Calu3 (cell line): ENCODE data around the gene PDGFRB. TPM values are rescaled to one million over a fixed set of nuclear protein-coding genes. Genes with fewer than 3 reads are reported as not detected.

Source experiments
- BruUV-seq: library from RNA; stranded (reverse); fragments of 400-500 nt; replicated peaks from 2 replicates; lab custom pipeline; 2021; lab: Mats Ljungman, UMichigan
- CTCF ChIA-PET: fragments of 300-600 bp; sonication (Branson Sonifier 250); formaldehyde crosslinking; loops from one replicate; lab custom pipeline; 2022; ENCODE audit warnings: antibody characterized with exemption; lab: Charles Lee
- DNase-seq: peaks from one replicate; pipeline ENCODE4 v3.0.0; 2022
- H3K27ac Mint-ChIP-seq: one replicate; pipeline ENCODE4 v1.8.0; 2022; ENCODE audit warnings: mixed read lengths; ENCODE audit not compliant: unreplicated experiment
- H3K27me3 Mint-ChIP-seq: one replicate; pipeline ENCODE4 v1.8.0; 2022; ENCODE audit warnings: mixed read lengths; ENCODE audit not compliant: unreplicated experiment
- H3K36me3 Mint-ChIP-seq: one replicate; pipeline ENCODE4 v1.8.0; 2022; ENCODE audit warnings: mild to moderate bottlenecking, moderate library complexity, mixed read lengths; ENCODE audit not compliant: insufficient read depth, unreplicated experiment
- H3K4me1 Mint-ChIP-seq: one replicate; pipeline ENCODE4 v1.8.0; 2022; ENCODE audit warnings: mild to moderate bottlenecking, low read depth, mixed read lengths; ENCODE audit not compliant: unreplicated experiment
- H3K4me3 Mint-ChIP-seq: one replicate; pipeline ENCODE4 v1.8.0; 2022; ENCODE audit warnings: mild to moderate bottlenecking, low read depth, moderate library complexity, mixed read lengths; ENCODE audit not compliant: unreplicated experiment
- H3K9me3 Mint-ChIP-seq: one replicate; pipeline ENCODE4 v1.8.0; 2022; ENCODE audit warnings: low read depth, mixed read lengths; ENCODE audit not compliant: unreplicated experiment
- intact Hi-C: fragments of 100-400 bp; cut with micrococcal nuclease; formaldehyde crosslinking; loops from one replicate; pipeline ENCODE4 v1.10.0; 2022; ENCODE audit not compliant: unreplicated experiment
- total RNA-seq: library from RNA; stranded (reverse); gene quantifications from 2 replicates; pipeline ENCODE4 v1.2.3, GENCODE V29; 2022
- TF ChIP-seq, protein P1 (sequence below): fragments of 200-600 bp; IDR thresholded peaks from one replicate; pipeline ENCODE4 v1.8.0; 2022; ENCODE audit warnings: antibody characterized with exemption; ENCODE audit not compliant: unreplicated experiment

Gene PDGFRB
- total RNA-seq, 1 experiment from 2014 or later: not detected

DNA sequence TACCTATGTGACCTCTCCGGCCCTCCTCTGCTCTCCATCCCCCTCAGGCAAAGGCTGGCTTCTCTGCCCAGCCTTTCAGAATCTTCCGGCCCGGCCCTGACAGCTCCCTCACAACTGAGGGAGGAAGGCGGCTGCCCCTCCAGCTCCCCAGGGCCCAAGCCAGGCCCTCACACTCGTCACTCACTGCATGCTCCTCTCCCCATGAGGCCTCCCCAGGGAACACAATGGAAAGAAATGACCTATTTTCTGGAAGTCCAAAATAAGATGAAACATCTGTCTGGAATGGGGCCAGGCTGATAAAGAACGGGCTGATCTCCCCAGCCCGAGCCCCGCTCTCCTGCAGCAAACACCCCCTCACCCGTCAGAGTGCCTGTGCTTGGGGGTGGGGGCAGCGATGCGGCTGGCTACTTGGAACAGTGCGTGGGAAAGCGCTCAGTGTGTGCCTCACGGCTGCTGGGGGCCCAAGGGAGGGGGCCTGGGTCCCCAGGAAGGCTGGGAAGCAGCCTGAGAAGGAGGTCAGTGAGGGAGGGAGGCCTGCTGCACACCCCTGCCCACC, 11.3 kb downstream of the PDGFRB start:
- peaks cover 8% of the 10 kb centered on the region for H3K4me1 Mint-ChIP-seq
- no peak for DNase-seq
- H3K9me3 Mint-ChIP-seq: no peaks in the 10 kb centered on the region
- CTCF ChIA-PET: interaction anchor here (0.6 kb wide), 1 partner anchor 77 kb away, joined by 3 read pairs; no protein-coding TSS in a partner anchor
- H3K4me3 Mint-ChIP-seq: no peak overlapping the region
- intact Hi-C loops: no loop called here
- TF ChIP-seq, protein P1, sequence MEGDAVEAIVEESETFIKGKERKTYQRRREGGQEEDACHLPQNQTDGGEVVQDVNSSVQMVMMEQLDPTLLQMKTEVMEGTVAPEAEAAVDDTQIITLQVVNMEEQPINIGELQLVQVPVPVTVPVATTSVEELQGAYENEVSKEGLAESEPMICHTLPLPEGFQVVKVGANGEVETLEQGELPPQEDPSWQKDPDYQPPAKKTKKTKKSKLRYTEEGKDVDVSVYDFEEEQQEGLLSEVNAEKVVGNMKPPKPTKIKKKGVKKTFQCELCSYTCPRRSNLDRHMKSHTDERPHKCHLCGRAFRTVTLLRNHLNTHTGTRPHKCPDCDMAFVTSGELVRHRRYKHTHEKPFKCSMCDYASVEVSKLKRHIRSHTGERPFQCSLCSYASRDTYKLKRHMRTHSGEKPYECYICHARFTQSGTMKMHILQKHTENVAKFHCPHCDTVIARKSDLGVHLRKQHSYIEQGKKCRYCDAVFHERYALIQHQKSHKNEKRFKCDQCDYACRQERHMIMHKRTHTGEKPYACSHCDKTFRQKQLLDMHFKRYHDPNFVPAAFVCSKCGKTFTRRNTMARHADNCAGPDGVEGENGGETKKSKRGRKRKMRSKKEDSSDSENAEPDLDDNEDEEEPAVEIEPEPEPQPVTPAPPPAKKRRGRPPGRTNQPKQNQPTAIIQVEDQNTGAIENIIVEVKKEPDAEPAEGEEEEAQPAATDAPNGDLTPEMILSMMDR: no peak
- BruUV-seq: no TSS peak
- H3K36me3 Mint-ChIP-seq: peaks cover 5% of the 10 kb centered on the region
- H3K27ac Mint-ChIP-seq: no peak overlapping the region
- peaks cover 43% of the 10 kb centered on the region for H3K27me3 Mint-ChIP-seq

- peak; percentile 20 for DNase-seq
- H3K4me3 Mint-ChIP-seq: no peak overlapping the region
- no peaks in the 10 kb centered on the region for H3K9me3 Mint-ChIP-seq
- peaks cover 5% of the 10 kb centered on the region for H3K36me3 Mint-ChIP-seq
- intact Hi-C loops: no loop called here
- H3K4me1 Mint-ChIP-seq: peaks cover 8% of the 10 kb centered on the region
- BruUV-seq: no TSS peak
- peaks cover 40% of the 10 kb centered on the region for H3K27me3 Mint-ChIP-seq
- CTCF ChIA-PET: interaction anchor here (0.6 kb wide), 1 partner anchor 78 kb away, joined by 3 read pairs; no protein-coding TSS in a partner anchor
- no peak overlapping the region for H3K27ac Mint-ChIP-seq
- TF ChIP-seq, protein P1: no peak
These were observed 12.0 kb downstream of the PDGFRB start for GRCh38 chr5:150143350-150144245.

DNA sequence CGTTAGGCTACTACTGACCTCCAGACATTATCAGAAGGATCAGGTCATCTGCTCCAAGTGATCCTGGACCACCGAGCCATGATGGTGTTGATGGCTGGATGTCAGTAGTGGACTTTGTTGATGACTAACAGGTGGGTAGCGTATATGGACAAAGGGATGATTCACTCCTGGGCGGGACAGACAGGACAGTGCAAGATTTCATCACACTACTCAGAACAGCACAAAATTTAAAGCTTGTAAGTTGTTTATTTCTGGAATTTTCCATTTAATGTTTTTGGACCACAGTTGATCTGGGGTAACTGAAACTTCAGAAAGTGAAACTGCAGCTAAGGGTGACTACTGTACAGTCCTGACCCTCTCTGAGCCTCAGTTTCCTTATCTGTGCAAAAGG, 12.7 kb downstream of the PDGFRB start:
- intact Hi-C loops: no loop called here
- H3K36me3 Mint-ChIP-seq: peaks cover 5% of the 10 kb centered on the region
- TF ChIP-seq, protein P1: no peak
- H3K4me1 Mint-ChIP-seq: peaks cover 8% of the 10 kb centered on the region
- no peaks in the 10 kb centered on the region for H3K9me3 Mint-ChIP-seq
- H3K27ac Mint-ChIP-seq: no peak overlapping the region
- CTCF ChIA-PET: no interaction called here
- H3K27me3 Mint-ChIP-seq: peaks cover 40% of the 10 kb centered on the region
- no peak overlapping the region for H3K4me3 Mint-ChIP-seq
- BruUV-seq: no TSS peak
- DNase-seq: no peak

DNA sequence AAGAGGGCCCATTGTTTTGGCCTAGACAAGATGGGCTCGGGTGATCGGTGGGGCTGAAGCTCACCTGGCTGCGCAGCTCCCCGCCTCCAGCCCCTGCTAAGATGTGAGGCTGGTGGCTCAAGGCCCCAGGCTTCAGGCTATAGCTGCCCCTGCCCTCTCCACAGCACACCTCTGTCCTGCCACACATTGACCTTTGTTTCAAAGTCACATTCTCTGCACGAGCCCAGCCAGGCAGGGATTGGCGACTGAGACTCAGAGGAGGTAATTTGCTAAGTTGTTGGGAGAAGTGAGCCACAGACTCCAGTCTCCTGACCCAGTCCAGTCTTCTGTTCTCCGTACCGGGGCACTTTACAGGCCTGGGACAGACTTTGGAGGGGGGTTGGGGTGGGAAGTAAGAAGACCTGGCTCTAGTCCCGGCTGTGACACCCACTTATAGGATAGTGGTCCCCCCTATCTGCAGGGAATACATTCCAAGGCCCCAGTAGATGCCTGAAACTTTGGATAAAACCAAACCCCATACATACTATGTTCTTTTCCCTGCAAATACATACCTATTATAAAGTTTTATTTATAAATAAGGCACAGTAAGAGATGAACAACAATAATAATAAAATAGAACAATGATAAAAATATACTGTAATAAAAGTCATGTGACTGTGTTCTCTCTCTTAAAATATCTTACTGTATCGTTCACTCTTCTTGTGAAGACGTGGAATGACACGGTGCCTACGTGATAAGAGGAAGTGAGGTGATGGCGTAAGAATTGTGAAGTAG, 13.3 kb downstream of the PDGFRB start:
- H3K27me3 Mint-ChIP-seq: peaks cover 42% of the 10 kb centered on the region
- no peak for DNase-seq
- CTCF ChIA-PET: no interaction called here
- peaks cover 14% of the 10 kb centered on the region for H3K4me1 Mint-ChIP-seq
- H3K4me3 Mint-ChIP-seq: no peak overlapping the region
- no peaks in the 10 kb centered on the region for H3K9me3 Mint-ChIP-seq
- TF ChIP-seq, protein P1: no peak
- H3K36me3 Mint-ChIP-seq: peaks cover 5% of the 10 kb centered on the region
- BruUV-seq: no TSS peak
- no peak overlapping the region for H3K27ac Mint-ChIP-seq
- intact Hi-C loops: no loop called here
